Osteoblast (primary cell): Measurements from ENCODE around the gene PTPMT1. TPM values are rescaled to one million over a fixed set of nuclear protein-coding genes. Genes with fewer than 3 reads are reported as not detected.
"Not testable (repeated sequence)": the region's sequence is repeated elsewhere in the genome, so short reads cannot be mapped to it uniquely, and the experiment has no call there.

Experiments used
- DNase-seq: peaks from one replicate; pipeline ENCODE4 v3.0.0; 2011; ENCODE audit warnings: low spot score, mixed read lengths; ENCODE audit not compliant: insufficient read length; ENCODE audit errors: missing footprints
- H2AFZ ChIP-seq: 2 replicates; pipeline ENCODE4 v1.6.0; 2011; ENCODE audit warnings: mild to moderate bottlenecking, low read length
- H3K27ac ChIP-seq: 2 replicates; pipeline ENCODE4 v1.5.1; 2011; ENCODE audit warnings: mild to moderate bottlenecking, low read depth, low read length, moderate library complexity
- H3K27me3 ChIP-seq: 2 replicates; pipeline ENCODE4 v1.6.0; 2012; ENCODE audit warnings: mild to moderate bottlenecking, control low read depth, inconsistent platforms, low read length, moderate library complexity; ENCODE audit not compliant: insufficient read depth
- H3K36me3 ChIP-seq: 2 replicates; pipeline ENCODE4 v1.5.1; 2011; ENCODE audit warnings: mild to moderate bottlenecking, low read length, control low read depth, moderate library complexity; ENCODE audit not compliant: insufficient read depth
- H3K4me1 ChIP-seq: 2 replicates; pipeline ENCODE4 v1.5.1; 2011; ENCODE audit warnings: mild to moderate bottlenecking, low read length, control low read depth, moderate library complexity; ENCODE audit not compliant: insufficient read depth
- H3K4me2 ChIP-seq: 2 replicates; pipeline ENCODE4 v1.6.0; 2011; ENCODE audit warnings: mild to moderate bottlenecking, low read length; ENCODE audit not compliant: insufficient read depth
- H3K4me3 ChIP-seq: fragments of 200-600 bp; sonication (generic); 3 replicates; pipeline ENCODE4 v1.5.1; 2012; ENCODE audit warnings: mild to moderate bottlenecking, low read length, inconsistent platforms; ENCODE audit not compliant: insufficient read depth
- H3K79me2 ChIP-seq: 2 replicates; pipeline ENCODE4 v1.6.0; 2012; ENCODE audit warnings: mild to moderate bottlenecking, low read length, control low read depth, inconsistent platforms; ENCODE audit not compliant: insufficient read depth
- H3K9me3 ChIP-seq: 2 replicates; pipeline ENCODE4 v1.5.1; 2011; ENCODE audit warnings: low read depth, low read length, control low read depth
- H4K20me1 ChIP-seq: 2 replicates; pipeline ENCODE4 v1.6.0; 2012; ENCODE audit warnings: mild to moderate bottlenecking, low read length, control low read depth; ENCODE audit not compliant: insufficient read depth
- CTCF ChIP-seq: IDR thresholded peaks from 2 replicates; pipeline ENCODE4 v1.5.1; 2011; ENCODE audit warnings: mild to moderate bottlenecking, low read depth, low read length, moderate library complexity; ENCODE audit errors: extremely low read depth
- total RNA-seq: library from RNA; depleted of rRNA; stranded (reverse); fragments of >200 nt; gene quantifications from 2 replicates; pipeline ENCODE4 v1.2.3, GENCODE V29; 2012

Gene PTPMT1
- total RNA-seq, 1 donor, result 80.7 TPM

GRCh38 chr11:47527186-47527585, 38.2 kb upstream of the PTPMT1 start:
- Histone ChIP-seq H3K27me3 (no peaks in the 10 kb centered on the region), H2AFZ (no peak overlapping the region), H3K4me1 (peaks cover 35% of the 10 kb centered on the region), H3K4me2 (no peak overlapping the region), H3K27ac (no peak overlapping the region), H4K20me1 (peaks cover 48% of the 10 kb centered on the region), H3K4me3 (no peak overlapping the region), H3K9me3 (no peaks in the 10 kb centered on the region), H3K36me3 (peaks cover 3% of the 10 kb centered on the region), H3K79me2 (peaks cover 99% of the 10 kb centered on the region)
- no peak for DNase-seq
- no peak for TF ChIP-seq CTCF

GRCh38 chr11:47529951-47530350, 35.4 kb upstream of the PTPMT1 start:
- Histone ChIP-seq H3K4me2 (no peak overlapping the region), H3K27ac (no peak overlapping the region), H3K27me3 (no peaks in the 10 kb centered on the region), H3K4me1 (peaks cover 38% of the 10 kb centered on the region), H3K79me2 (peaks cover 98% of the 10 kb centered on the region), H3K9me3 (no peaks in the 10 kb centered on the region), H4K20me1 (peaks cover 58% of the 10 kb centered on the region), H3K4me3 (no peak overlapping the region), H2AFZ (no peak overlapping the region), H3K36me3 (peaks cover 3% of the 10 kb centered on the region)
- TF ChIP-seq CTCF, result no peak
- no peak for DNase-seq

DNA sequence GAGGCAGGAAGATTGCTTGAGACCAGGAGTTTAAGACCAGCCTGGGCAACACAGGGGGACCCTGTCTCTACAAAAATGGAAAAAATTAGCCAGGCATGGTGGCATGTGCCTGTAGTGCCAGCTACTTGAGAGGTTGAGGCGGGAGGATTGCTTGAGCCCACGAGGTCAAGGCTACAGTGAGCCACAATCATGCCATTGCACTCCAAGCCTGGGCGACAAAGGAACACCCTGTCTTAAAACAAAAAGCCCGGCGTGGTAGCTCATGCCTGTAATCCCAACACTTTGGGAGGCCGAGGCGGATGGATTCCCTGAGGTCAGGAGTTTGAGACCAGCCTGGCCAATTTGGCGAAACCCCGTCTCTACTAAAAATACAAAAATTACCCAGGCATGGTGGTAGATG, 34.7 kb upstream of the PTPMT1 start:
- H3K4me3 ChIP-seq, H3K4me2 ChIP-seq, H3K36me3 ChIP-seq, DNase-seq, H3K9me3 ChIP-seq, H2AFZ ChIP-seq, H3K27me3 ChIP-seq: not testable (repeated sequence)
- Histone ChIP-seq H3K27ac (peak overlapping the region; percentile 28), H3K4me1 (peaks cover 32% of the 10 kb centered on the region), H3K79me2 (peaks cover 98% of the 10 kb centered on the region), H4K20me1 (peaks cover 52% of the 10 kb centered on the region)

- Histone ChIP-seq H3K4me1 (peaks cover 32% of the 10 kb centered on the region), H2AFZ (no peak overlapping the region), H3K79me2 (peaks cover 98% of the 10 kb centered on the region), H3K9me3 (no peaks in the 10 kb centered on the region), H3K27me3 (no peaks in the 10 kb centered on the region), H3K27ac (peak overlapping the region; percentile 77), H3K36me3 (peaks cover 4% of the 10 kb centered on the region), H3K4me3 (no peak overlapping the region), H4K20me1 (peaks cover 48% of the 10 kb centered on the region), H3K4me2 (no peak overlapping the region)
- DNase-seq, result no peak
- TF ChIP-seq CTCF, result no peak
These were observed 33.7 kb upstream of the PTPMT1 start for GRCh38 chr11:47531666-47532065.
